ENCODE data around the gene PDE5A.

Gene PDE5A

DNA sequence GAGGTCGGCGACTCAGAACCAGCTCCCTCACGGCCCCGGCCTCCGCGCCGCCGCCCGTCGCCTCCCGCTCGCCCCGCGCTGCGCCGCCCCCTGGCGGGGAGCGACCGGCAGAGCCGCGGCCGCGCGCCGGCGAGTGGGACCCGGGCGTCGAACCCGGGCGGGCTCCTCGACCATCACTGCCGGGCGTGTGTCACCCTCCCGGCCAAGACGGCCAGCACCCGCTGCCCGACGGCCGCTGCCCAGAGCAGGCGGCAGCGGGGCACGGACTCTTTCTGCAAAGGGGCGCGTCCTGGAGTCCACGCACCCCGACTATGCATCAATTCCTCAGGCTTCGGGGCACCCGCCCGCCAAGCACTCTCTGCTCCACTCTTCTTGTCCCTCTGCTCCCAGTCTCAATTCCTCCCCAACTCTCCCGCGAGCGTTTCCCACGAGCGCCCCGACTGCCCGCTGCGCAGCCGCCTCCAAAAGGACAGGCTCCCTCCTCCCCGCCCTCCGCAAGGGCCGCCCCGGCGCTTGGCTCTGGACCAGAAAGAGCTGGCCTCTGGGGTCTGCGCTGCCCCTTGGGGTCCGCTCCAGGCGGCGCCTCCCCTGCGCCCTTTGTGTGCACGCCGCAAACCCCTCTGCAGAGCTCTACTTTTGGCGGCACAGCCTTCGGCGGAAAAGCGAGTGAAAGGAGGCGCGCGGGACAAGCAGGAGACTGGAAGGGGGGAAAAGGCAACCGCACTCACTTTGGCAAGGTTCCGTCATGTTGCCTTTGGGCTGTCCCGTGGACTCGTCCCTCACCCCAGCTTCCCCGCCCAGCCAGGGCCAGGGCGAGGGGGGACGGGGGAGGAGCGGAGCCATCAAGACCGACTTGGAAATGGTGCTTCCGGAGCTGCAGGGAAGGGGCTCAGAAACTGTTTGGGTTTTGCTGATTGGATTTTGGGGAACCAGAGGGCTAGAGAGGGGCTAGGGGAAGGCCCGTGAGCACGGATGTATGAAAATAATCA, 1.0 kb downstream of the PDE5A start:
- ATAC-seq (ENCODE audit: low read depth) (peak; percentile 51), DNase-seq (ENCODE audit: low spot score in 2 of 2) (peak; percentile 54 to 68)
- Mint-ChIP-seq H3K27me3 (peaks cover 2% of the 10 kb centered on the region), H3K9me3 (no peaks in the 10 kb centered on the region), H3K36me3 (no peaks in the 10 kb centered on the region), H3K4me3 (peak overlapping the region; percentile 81), H3K4me1 (peaks cover 14% of the 10 kb centered on the region), H3K27ac (peak overlapping the region; percentile 55)

DNA sequence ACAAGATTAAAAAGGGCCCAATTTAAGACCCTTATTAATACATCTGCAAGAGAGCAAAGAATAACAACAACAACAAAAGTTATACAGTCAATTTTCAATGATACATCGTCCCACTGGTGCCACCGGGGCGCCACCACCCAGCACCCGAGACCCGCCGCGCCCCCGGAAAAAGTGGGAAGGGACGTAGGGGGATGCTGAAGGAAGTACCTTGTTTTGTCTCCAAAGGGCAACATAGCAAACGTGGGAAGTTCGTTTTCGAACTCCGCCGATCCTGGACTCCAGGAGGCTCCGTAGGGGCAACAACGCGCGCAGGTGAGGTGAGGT, 1.7 kb downstream of the PDE5A start:
- no peak for ATAC-seq (ENCODE audit: low read depth)
- H3K4me1 Mint-ChIP-seq = peaks cover 14% of the 10 kb centered on the region
- no peaks in the 10 kb centered on the region for H3K9me3 Mint-ChIP-seq
- no peaks in the 10 kb centered on the region for H3K36me3 Mint-ChIP-seq
- H3K4me3 Mint-ChIP-seq = peak overlapping the region; percentile 81
- peak overlapping the region; percentile 14 for H3K27ac Mint-ChIP-seq
- no peak for DNase-seq (ENCODE audit: low spot score in 2 of 2)
- H3K27me3 Mint-ChIP-seq = no peaks in the 10 kb centered on the region

DNA sequence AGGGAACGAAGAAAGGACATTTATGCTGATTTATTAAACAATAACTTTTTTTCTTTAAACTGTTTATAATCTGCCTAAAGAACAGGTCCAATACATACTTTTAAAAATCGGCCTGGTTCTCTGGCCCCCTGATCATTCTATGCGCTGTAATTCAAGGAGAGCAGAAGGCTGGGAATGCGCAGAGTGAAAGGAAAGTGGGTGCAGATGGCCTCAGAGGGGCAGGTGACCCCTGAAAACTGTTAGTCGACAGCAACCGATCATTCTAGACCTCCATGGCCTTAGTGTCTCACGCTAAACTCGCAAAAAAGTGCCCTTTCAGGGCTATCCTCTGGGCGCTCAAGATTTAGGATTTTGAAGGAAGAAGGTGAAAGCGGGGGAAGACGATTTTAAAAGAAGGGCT, 2.2 kb downstream of the PDE5A start:
- no peaks in the 10 kb centered on the region for H3K9me3 Mint-ChIP-seq
- H3K36me3 Mint-ChIP-seq = no peaks in the 10 kb centered on the region
- H3K4me1 Mint-ChIP-seq = peaks cover 14% of the 10 kb centered on the region
- H3K4me3 Mint-ChIP-seq = peak overlapping the region; percentile 81
- H3K27ac Mint-ChIP-seq = peak overlapping the region; percentile 14
- DNase-seq (ENCODE audit: low spot score in 2 of 2) = no peak
- peaks cover under 1% of the 10 kb centered on the region for H3K27me3 Mint-ChIP-seq
- no peak for ATAC-seq (ENCODE audit: low read depth)

DNA sequence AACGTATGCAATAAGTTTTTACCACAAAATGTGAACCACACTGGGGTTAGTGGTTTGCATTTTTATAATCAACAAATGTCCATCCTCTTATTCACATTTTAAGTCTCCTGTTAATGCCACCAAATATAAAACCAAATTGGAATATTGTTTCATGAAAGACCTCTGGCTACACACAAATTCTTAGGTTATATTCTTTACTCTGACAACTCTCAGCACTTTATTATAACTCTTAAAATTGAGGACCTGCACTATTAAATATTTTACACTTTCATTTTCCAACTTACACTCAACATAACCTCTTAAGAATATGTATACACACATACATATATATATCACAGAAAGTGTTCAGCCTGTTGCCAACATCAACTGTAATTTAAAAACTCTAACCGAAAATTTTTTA, 2.8 kb downstream of the PDE5A start:
- H3K9me3 Mint-ChIP-seq = no peaks in the 10 kb centered on the region
- peaks cover 4% of the 10 kb centered on the region for H3K27me3 Mint-ChIP-seq

DNA sequence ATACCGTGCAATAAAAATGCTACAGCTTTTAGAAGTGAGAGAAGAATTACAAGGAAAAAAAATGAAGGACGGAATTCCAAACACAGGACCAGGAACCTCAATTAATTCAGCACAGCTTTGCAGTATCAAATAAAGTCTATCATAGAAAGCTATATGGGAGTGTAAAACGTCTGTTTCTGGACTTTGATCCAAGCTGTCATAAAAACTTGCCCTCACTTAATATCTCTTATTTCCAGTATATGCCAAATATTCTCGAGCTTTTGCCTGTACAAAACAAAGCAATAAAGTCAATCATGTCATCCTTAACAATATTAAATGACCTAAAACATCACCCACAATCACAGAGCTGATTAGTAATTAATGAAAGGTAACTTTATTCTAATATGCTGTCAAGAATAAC, 4.2 kb downstream of the PDE5A start:
- Mint-ChIP-seq H3K4me3 (no peak overlapping the region), H3K36me3 (peaks cover 2% of the 10 kb centered on the region), H3K27ac (no peak overlapping the region), H3K27me3 (peaks cover 4% of the 10 kb centered on the region), H3K4me1 (peaks cover 14% of the 10 kb centered on the region), H3K9me3 (no peaks in the 10 kb centered on the region)
- DNase-seq (ENCODE audit: low spot score in 2 of 2) = no peak
- no peak for ATAC-seq (ENCODE audit: low read depth)

More for the DNA sequence above, 2.8 kb downstream of the PDE5A start:
- no peak for DNase-seq (ENCODE audit: low spot score in 2 of 2)
- no peak overlapping the region for H3K4me3 Mint-ChIP-seq
- H3K4me1 Mint-ChIP-seq = peaks cover 14% of the 10 kb centered on the region
- no peak for ATAC-seq (ENCODE audit: low read depth)
- H3K27ac Mint-ChIP-seq = no peak overlapping the region
- peaks cover 2% of the 10 kb centered on the region for H3K36me3 Mint-ChIP-seq

DNA sequence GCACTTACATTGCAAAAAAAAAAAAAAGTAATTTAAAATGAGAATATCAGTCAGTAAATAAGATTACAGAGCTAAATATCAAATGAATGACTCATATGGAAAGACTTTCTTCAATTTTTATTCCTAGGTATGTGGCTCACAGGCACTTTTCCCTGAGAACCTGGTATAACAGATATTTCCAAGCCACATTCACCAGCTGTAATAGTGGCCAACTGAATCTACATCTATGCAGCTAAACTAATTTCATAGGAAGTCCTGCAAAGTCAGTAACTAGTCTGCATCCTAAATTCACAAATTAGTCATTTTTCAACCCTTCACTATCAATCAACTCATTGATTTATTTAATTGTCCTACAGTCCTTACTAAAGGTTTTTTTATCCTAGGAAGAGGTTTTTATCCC, 5.6 kb downstream of the PDE5A start:
- Mint-ChIP-seq H3K4me1 (peaks cover 7% of the 10 kb centered on the region), H3K9me3 (no peaks in the 10 kb centered on the region), H3K27me3 (peaks cover 4% of the 10 kb centered on the region), H3K36me3 (peaks cover 2% of the 10 kb centered on the region), H3K4me3 (no peak overlapping the region), H3K27ac (no peak overlapping the region)
- no peak for ATAC-seq (ENCODE audit: low read depth)
- no peak for DNase-seq (ENCODE audit: low spot score in 2 of 2)

DNA sequence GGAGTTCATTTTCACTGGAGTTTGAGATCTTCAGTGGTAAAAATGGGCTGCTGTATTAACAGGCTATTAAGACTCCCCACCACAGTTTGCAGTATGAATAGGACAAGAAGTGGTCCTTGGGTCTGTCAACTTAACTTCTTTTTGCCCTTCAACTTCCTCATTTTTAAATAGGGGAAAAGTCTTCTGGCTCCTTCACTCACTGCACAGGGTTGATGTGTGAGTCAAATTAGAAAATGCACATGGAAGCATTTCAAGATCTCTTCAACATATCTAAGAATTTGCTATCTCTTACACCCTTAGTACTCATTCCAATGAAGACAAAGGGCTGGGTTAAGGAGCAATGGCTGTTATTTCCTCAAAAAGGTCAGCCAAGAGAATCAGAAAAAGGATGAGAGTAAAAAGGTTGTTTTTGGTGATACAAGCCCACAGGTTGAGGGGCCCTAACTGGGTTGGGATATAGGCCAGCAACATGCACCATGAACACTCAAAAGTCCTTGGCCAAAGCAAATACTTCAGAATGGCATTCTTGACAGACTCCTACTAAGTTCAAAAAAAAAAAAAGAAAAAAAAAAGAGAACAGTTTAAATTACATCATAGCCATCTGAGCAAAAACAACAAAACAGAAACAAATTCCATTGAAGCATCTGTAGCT, 13.4 kb downstream of the PDE5A start:
- ATAC-seq (ENCODE audit: low read depth) = no peak
- Mint-ChIP-seq H3K9me3 (no peaks in the 10 kb centered on the region), H3K27me3 (peaks cover 5% of the 10 kb centered on the region)

DNA sequence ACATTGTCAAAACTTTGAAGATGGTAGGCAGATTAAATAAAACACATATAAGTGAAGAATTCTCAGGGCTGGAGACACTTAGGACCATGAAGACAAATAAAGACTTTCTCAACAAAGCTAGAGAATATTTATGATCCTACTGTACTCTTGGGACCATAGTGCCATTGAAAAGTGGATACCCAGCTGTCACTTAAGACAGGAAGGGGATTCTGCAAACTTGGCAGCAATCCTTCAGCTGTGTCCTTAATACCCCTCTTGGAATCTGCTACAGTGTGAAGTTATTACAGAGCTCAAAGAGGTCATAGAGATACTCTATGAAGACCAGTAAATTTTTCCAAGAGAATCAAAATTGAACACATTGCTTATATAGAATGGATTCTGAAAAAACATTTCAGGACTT, 24.3 kb downstream of the PDE5A start:
- ATAC-seq (ENCODE audit: low read depth) = no peak
- Mint-ChIP-seq H3K9me3 (peaks cover 2% of the 10 kb centered on the region), H3K27me3 (no peaks in the 10 kb centered on the region), H3K36me3 (peaks cover 3% of the 10 kb centered on the region), H3K4me3 (no peak overlapping the region), H3K4me1 (no peaks in the 10 kb centered on the region), H3K27ac (no peak overlapping the region)
- DNase-seq (ENCODE audit: low spot score in 2 of 2) = no peak

More for the DNA sequence above, 13.4 kb downstream of the PDE5A start:
- Mint-ChIP-seq H3K27ac (no peak overlapping the region), H3K4me3 (no peak overlapping the region), H3K36me3 (no peaks in the 10 kb centered on the region), H3K4me1 (no peaks in the 10 kb centered on the region)
- no peak for DNase-seq (ENCODE audit: low spot score in 2 of 2)

DNA sequence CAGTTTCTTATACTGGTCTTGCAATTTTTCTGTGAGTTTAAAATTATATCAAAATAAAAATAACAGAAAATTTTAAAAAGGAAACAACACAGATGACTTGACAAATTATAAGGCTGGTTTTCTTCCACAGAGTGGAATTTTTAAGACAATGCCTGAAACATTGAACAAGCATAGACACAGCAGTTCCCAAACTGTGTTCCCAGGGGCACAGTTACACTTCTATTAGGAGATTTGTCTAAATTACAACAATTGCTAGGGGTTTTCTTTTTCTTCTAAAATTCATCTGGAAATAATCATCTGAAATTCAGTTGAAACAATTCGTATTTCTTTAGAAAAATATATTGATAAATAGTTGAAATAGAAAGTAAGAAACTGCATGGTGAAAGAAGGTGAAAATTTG, 26.2 kb downstream of the PDE5A start:
- H3K27me3 Mint-ChIP-seq = no peaks in the 10 kb centered on the region
- H3K4me3 Mint-ChIP-seq = no peak overlapping the region
- DNase-seq (ENCODE audit: low spot score in 2 of 2) (no peak), ATAC-seq (ENCODE audit: low read depth) (no peak)
- no peaks in the 10 kb centered on the region for H3K4me1 Mint-ChIP-seq
- H3K9me3 Mint-ChIP-seq = peaks cover 10% of the 10 kb centered on the region
- no peak overlapping the region for H3K27ac Mint-ChIP-seq
- H3K36me3 Mint-ChIP-seq = peaks cover 10% of the 10 kb centered on the region

DNA sequence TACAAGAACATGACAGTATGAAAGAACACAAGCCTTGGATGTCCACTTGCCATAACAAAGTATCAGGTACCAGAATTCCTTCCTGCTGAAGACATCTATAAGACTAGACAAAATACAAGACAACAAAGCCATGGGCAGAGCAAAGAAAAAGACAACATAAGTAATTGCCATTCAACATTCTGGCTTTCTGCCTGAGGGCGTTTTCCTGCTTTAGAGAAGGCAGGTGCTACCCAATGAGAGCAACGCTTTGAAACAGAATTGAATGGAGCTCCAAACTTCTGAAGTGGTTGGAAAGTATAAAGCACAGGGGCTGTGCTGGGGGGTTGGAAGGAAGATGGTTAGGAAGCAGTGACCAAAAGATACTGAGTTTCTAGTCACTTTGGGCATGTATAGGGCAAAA, 30.1 kb downstream of the PDE5A start:
- Mint-ChIP-seq H3K4me1 (no peaks in the 10 kb centered on the region), H3K9me3 (peaks cover 10% of the 10 kb centered on the region), H3K27ac (no peak overlapping the region), H3K36me3 (peaks cover 10% of the 10 kb centered on the region), H3K27me3 (no peaks in the 10 kb centered on the region), H3K4me3 (no peak overlapping the region)
- no peak for ATAC-seq (ENCODE audit: low read depth)
- no peak for DNase-seq (ENCODE audit: low spot score in 2 of 2)

DNA sequence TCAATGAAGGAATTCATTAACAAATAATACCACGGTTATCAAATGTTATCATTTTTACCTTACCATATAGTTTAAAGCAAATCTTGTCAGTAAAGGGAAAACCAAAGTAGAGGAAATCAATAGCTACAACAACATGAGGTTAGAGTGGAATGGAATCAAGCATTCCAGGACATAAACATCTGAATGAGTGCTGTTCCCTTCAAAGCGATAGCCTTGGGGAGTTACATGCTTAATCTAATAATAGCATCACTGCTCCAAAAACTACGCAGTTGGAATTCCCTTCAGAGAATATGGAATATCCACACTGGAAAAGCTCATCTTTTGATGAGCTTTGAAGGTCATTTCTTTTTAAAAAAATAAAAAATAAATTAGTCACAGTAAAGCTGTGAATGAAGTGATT, 31.2 kb downstream of the PDE5A start:
- DNase-seq (ENCODE audit: low spot score in 2 of 2) (no peak), ATAC-seq (ENCODE audit: low read depth) (no peak)
- Mint-ChIP-seq H3K27ac (no peak overlapping the region), H3K36me3 (peaks cover 10% of the 10 kb centered on the region), H3K27me3 (peaks cover 2% of the 10 kb centered on the region), H3K9me3 (peaks cover 10% of the 10 kb centered on the region), H3K4me3 (no peak overlapping the region), H3K4me1 (no peaks in the 10 kb centered on the region)

DNA sequence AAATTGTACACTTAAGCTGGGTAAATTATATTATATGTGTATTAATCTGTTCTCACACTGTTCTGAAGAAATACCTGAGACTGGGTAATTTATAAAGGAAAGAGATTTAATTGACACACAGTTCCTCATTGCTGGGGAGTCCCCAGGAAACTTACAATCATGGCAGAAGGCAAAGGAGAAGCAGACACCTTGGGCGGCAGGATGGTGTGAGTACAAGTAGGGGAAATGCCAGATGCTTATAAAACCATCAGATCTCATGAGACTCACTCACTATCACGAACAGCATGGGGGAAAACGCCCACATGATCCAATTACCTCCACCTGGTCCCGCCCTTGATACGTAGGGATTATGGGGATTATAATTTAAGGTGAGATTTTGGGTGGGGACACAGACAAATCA, 34.9 kb downstream of the PDE5A start:
- Mint-ChIP-seq H3K27me3 (peaks cover 3% of the 10 kb centered on the region), H3K9me3 (peaks cover 4% of the 10 kb centered on the region), H3K36me3 (peaks cover 4% of the 10 kb centered on the region), H3K4me3 (no peak overlapping the region), H3K27ac (no peak overlapping the region), H3K4me1 (no peaks in the 10 kb centered on the region)
- DNase-seq (ENCODE audit: low spot score in 2 of 2) (no peak), ATAC-seq (ENCODE audit: low read depth) (no peak)

DNA sequence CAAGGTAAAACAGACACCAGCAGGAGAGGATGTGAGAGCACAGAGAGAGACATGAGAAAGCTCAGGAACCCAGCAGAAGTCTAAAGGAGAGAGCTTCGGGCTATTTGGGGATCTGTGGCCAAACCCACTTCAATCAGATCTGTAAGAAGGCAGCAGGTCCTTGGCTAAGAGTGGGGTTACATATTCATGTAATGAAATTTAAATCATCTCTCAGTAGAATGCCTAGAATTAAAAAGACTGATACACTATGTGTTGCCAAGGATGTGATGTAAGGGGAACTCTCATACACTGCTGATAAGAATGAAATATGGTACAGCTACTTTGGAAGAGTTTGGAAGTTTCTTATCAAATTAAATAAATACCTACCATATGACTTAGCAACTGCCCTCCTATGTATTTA, 35.8 kb downstream of the PDE5A start:
- H3K4me1 Mint-ChIP-seq = no peaks in the 10 kb centered on the region
- no peaks in the 10 kb centered on the region for H3K36me3 Mint-ChIP-seq
- no peaks in the 10 kb centered on the region for H3K9me3 Mint-ChIP-seq
- no peak overlapping the region for H3K27ac Mint-ChIP-seq
- H3K4me3 Mint-ChIP-seq = no peak overlapping the region
- DNase-seq (ENCODE audit: low spot score in 2 of 2) (no peak), ATAC-seq (ENCODE audit: low read depth) (no peak)
- H3K27me3 Mint-ChIP-seq = peaks cover 3% of the 10 kb centered on the region

DNA sequence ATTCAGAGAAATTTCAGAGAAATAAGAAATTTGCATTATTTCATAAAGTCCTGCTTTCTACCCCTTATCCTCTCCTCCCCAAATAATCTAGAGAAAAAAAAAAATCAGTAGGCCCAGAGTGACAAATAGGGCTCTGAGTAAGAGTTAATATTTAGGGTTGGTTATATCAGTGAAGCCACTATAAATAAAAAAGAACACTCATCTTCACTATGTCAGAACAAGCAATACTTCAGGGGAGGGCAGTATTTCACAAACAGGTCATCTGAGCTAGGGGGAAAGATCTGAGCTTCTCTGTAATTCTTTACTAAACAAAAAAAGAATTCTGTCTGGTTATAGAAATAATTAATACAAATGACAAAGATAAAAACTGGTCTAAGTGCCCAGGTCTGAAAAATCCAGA, 39.4 kb downstream of the PDE5A start:
- peaks cover 3% of the 10 kb centered on the region for H3K27me3 Mint-ChIP-seq
- ATAC-seq (ENCODE audit: low read depth) = no peak

More for the DNA sequence above, 39.4 kb downstream of the PDE5A start:
- Mint-ChIP-seq H3K36me3 (no peaks in the 10 kb centered on the region), H3K9me3 (no peaks in the 10 kb centered on the region), H3K27ac (no peak overlapping the region), H3K4me3 (no peak overlapping the region), H3K4me1 (no peaks in the 10 kb centered on the region)
- no peak for DNase-seq (ENCODE audit: low spot score in 2 of 2)

All from memory B cell (primary cell).